ENCODE measurements around the gene GPR89B. TPM values are rescaled to one million over a fixed set of nuclear protein-coding genes. Genes with fewer than 3 reads are reported as not detected.
A peak's percentile ranks its signal among the peaks of the same experiment; 100 is the strongest.
"Not testable (repeated sequence)": the region's sequence is repeated elsewhere in the genome, so short reads cannot be mapped to it uniquely, and the experiment has no call there.

Gene GPR89B
- total RNA-seq, 1 experiment from 2014 or later, result 25.2 TPM

GRCh38 chr1:148027004-148027403 lies 98.8 kb downstream of the GPR89B start:
- H3K4me3 ChIP-seq; H3K4me1 ChIP-seq (replicated peaks); H3K27ac ChIP-seq; DNase-seq (ENCODE audit: low read depth in 1 of 2, low spot score in 2 of 2); H3K9me3 ChIP-seq (replicated peaks); H3K36me3 ChIP-seq; H3K27me3 ChIP-seq (replicated peaks): not testable (repeated sequence)

- DNase-seq (ENCODE audit: low read depth in 1 of 2, low spot score in 2 of 2); H3K4me1 ChIP-seq (replicated peaks); H3K27ac ChIP-seq; H3K4me3 ChIP-seq; H3K9me3 ChIP-seq (replicated peaks); H3K27me3 ChIP-seq (replicated peaks); H3K36me3 ChIP-seq: not testable (repeated sequence)
Observed at GRCh38 chr1:148032247-148032646, 104.0 kb downstream of the GPR89B start.

GRCh38 chr1:148032690-148033089 lies 104.5 kb downstream of the GPR89B start:
- H3K27me3 ChIP-seq (replicated peaks); H3K4me3 ChIP-seq; H3K4me1 ChIP-seq (replicated peaks); DNase-seq (ENCODE audit: low read depth in 1 of 2, low spot score in 2 of 2); H3K9me3 ChIP-seq (replicated peaks); H3K27ac ChIP-seq; H3K36me3 ChIP-seq: not testable (repeated sequence)

DNA sequence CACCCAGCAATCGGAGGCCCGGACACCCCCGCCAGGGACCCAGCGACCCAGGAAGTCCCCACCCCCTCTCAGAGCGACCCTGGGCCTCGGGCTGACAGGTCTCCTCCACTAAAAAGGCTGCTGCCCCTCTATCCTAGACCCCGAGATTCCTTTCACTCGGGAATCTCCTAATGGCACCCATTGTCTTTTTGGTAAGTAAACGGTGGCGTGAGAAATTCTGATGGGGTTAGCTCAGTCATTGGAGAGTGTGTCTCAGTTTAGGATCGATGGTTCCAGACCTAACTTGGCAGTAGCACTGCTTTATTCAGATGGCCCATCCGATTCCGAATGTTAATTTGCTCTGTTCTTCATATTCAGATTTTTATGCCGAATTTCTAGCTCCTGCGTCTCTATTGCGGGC lies 104.9 kb downstream of the GPR89B start:
- not testable (repeated sequence) for H3K4me3 ChIP-seq; H3K27ac ChIP-seq; H3K27me3 ChIP-seq (replicated peaks); DNase-seq (ENCODE audit: low read depth in 1 of 2, low spot score in 2 of 2); H3K9me3 ChIP-seq (replicated peaks); H3K36me3 ChIP-seq; H3K4me1 ChIP-seq (replicated peaks)

- not testable (repeated sequence) for H3K27ac ChIP-seq; H3K4me1 ChIP-seq (replicated peaks); DNase-seq (ENCODE audit: low read depth in 1 of 2, low spot score in 2 of 2); H3K27me3 ChIP-seq (replicated peaks); H3K36me3 ChIP-seq; H3K9me3 ChIP-seq (replicated peaks)
- H3K4me3 ChIP-seq, result peak overlapping the region; percentile 8; the same call in 1 of the 2 replicates
Observed at GRCh38 chr1:148037850-148038461, 109.7 kb downstream of the GPR89B start.

GRCh38 chr1:148038462-148039333 lies 110.5 kb downstream of the GPR89B start:
- not testable (repeated sequence) for H3K27me3 ChIP-seq (replicated peaks); H3K27ac ChIP-seq; H3K9me3 ChIP-seq (replicated peaks); H3K36me3 ChIP-seq; H3K4me1 ChIP-seq (replicated peaks)
- H3K4me3 ChIP-seq, result peak overlapping the region; percentile 8; the same call in 1 of the 2 replicates
- DNase-seq (ENCODE audit: low read depth in 1 of 2, low spot score in 2 of 2), result peak; percentile 60 to 74

Other genes starting within 250 kb of the GPR89B start
- gene GJA5, start 167.8 kb upstream of the GPR89B start, total RNA-seq (2014; rRNA removed; shearing (Covaris generic)), result not detected in 2 replicates
- not detected in 2 replicates for gene GJA8, start 25.6 kb upstream of the GPR89B start, total RNA-seq (2014; rRNA removed; shearing (Covaris generic))
- 4.9 and 5.9 TPM in 2 replicates for gene NBPF11, start 223.9 kb downstream of the GPR89B start, total RNA-seq (2014; rRNA removed; shearing (Covaris generic))

Measured in SJSA1 (cell line).